HepG2 (cell line): ENCODE measurements around the gene USP10. TPM values are rescaled to one million over a fixed set of nuclear protein-coding genes. Genes with fewer than 3 reads are reported as not detected.
A peak's percentile ranks its signal among the peaks of the same experiment; 100 is the strongest.

Experiments
- AGO2 ChIP-seq: fragments of 200-400 bp; formaldehyde crosslinking; optimal IDR thresholded peaks from 2 replicates; pipeline ENCODE3; 2017; ENCODE audit warnings: mild to moderate bottlenecking, low read depth, low read length, moderate library complexity
- FOXP1 ChIP-seq, 2 experiments: fragments of 450-650 bp in 1 of 2; IDR thresholded peaks; 2 replicates each; pipeline ENCODE4 v1.6.1; 2017 to 2018; ENCODE audit warnings: antibody characterized with exemption in 1 of 2
- HDAC2 ChIP-seq: sonication (generic); formaldehyde crosslinking; IDR thresholded peaks from 2 replicates; pipeline ENCODE4 v1.4.0; 2020; ENCODE audit warnings: missing genetic modification reagents
- KAT7 ChIP-seq: IDR thresholded peaks from 2 replicates; pipeline ENCODE4 v1.6.1; 2018; ENCODE audit warnings: borderline replicate concordance, missing compliant biosample characterization
- RFX1 ChIP-seq: fragments of 450-650 bp; IDR thresholded peaks from 2 replicates; pipeline ENCODE4 v1.6.1; 2017
- ZMYM3 ChIP-seq: sonication (generic); formaldehyde crosslinking; IDR thresholded peaks from 2 replicates; pipeline ENCODE4 v1.5.1; 2020; ENCODE audit warnings: mild to moderate bottlenecking, missing genetic modification reagents
- ZNF124 ChIP-seq: sonication (generic); formaldehyde crosslinking; IDR thresholded peaks from 2 replicates; pipeline ENCODE4 v1.4.0; 2020; ENCODE audit warnings: missing genetic modification reagents
- ZNF432 ChIP-seq: sonication (generic); formaldehyde crosslinking; IDR thresholded peaks from 2 replicates; pipeline ENCODE4 v1.5.0; 2020; ENCODE audit warnings: missing genetic modification reagents, mild to moderate bottlenecking, borderline replicate concordance
- ZNF782 ChIP-seq: sonication (generic); formaldehyde crosslinking; IDR thresholded peaks from 2 replicates; pipeline ENCODE4 v1.4.0; 2020; ENCODE audit warnings: missing genetic modification reagents, mild to moderate bottlenecking, borderline replicate concordance
- polyA plus RNA-seq, 8 experiments: library from polyadenylated mRNA; depleted of rRNA in 3 of 8; stranded (reverse) in 7 of 8; unstranded in 1 of 8; fragments of >200 nt; fragmentation: Illumina TruSeq in 4 of 8; extraction: Trizol in 4 of 8; gene quantifications; 2 replicates each; pipeline versions ENCODE4 v1.2.1 to v1.2.3, GENCODE V29; 2011 to 2016; ENCODE audit warnings: low read depth in 4 of 8, missing spikeins in 1 of 8, mixed read lengths in 1 of 8; ENCODE audit not compliant: insufficient read depth in 1 of 8
- total RNA-seq, 5 experiments: library from RNA; depleted of rRNA; stranded (reverse); fragments of >200 nt; fragmentation: Illumina TruSeq; extraction: Trizol; gene quantifications; 2 replicates each; pipeline ENCODE4 v1.2.3, GENCODE V29; 2016; ENCODE audit warnings: low read depth in 1 of 5
- TF ChIP-seq, protein P1 (sequence below): sonication (generic); formaldehyde crosslinking; IDR thresholded peaks from 2 replicates; pipeline ENCODE4 v1.4.0; 2020; ENCODE audit warnings: mild to moderate bottlenecking, missing genetic modification reagents, borderline replicate concordance
- TF ChIP-seq, protein P2 (sequence below): sonication (generic); formaldehyde crosslinking; IDR thresholded peaks from 2 replicates; pipeline ENCODE4 v1.5.0; 2020; ENCODE audit warnings: missing genetic modification reagents, mild to moderate bottlenecking, borderline replicate concordance
- TF ChIP-seq, protein P3 (sequence below): IDR thresholded peaks from 2 replicates; pipeline ENCODE4 v1.6.1; 2016; ENCODE audit warnings: missing biosample characterization, missing genetic modification reagents, low read depth
- TF ChIP-seq, protein P4 (sequence below): sonication (generic); formaldehyde crosslinking; IDR thresholded peaks from 2 replicates; pipeline ENCODE4 v1.5.0; 2020; ENCODE audit warnings: mild to moderate bottlenecking, missing genetic modification reagents
- TF ChIP-seq, protein P5 (sequence below): sonication (generic); formaldehyde crosslinking; IDR thresholded peaks from 2 replicates; pipeline ENCODE4 v1.5.1; 2020; ENCODE audit warnings: mild to moderate bottlenecking, moderate library complexity, missing genetic modification reagents
- TF ChIP-seq, protein P6 (sequence below): sonication (generic); formaldehyde crosslinking; IDR thresholded peaks from 2 replicates; pipeline ENCODE4 v1.8.0; 2022; ENCODE audit warnings: missing genetic modification reagents, mild to moderate bottlenecking, inconsistent platforms, borderline replicate concordance

The USP10 gene
- total and polyA plus RNA-seq, 2 of the 13 experiments (the other 11 are each of a cell fraction or from before 2014, with no cell fraction given) = 79.1 to 122 TPM

DNA sequence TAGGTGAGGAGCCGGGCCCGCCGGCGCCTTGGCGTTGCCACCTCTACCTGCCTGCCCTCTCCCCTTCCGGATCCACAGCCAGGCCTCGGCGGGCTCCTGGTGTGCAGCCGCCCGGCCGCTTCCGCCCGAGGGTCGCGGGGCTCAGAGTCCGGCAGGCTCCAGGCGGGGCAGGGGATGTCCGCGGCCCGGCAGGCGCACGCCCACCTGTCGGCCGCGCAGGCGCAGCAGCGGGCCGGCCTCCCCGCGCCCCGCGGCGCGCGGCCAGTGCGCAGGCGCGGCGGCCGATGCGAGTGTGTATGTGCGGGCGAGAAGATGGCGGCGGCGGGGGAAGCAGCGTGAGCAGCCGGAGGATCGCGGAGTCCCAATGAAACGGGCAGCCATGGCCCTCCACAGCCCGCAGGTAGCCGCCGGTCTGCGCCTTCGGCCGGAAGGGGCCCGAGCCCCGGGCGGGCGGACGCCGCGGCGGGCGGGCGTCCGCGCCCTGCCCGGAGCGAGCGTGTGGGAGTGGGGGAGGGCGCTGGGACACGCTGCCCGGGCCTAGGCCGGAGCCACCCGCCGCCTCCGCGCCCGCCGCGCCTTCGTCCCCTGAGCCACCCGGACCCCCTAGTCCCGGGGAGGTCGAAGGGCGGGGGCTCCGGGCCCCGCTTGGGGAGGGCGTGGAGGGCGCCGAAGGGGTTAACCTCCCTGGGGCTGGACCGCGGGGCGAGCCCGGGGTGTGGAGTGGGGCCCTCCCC, at the start of gene USP10 (continued):
- TF ChIP-seq, protein P1, sequence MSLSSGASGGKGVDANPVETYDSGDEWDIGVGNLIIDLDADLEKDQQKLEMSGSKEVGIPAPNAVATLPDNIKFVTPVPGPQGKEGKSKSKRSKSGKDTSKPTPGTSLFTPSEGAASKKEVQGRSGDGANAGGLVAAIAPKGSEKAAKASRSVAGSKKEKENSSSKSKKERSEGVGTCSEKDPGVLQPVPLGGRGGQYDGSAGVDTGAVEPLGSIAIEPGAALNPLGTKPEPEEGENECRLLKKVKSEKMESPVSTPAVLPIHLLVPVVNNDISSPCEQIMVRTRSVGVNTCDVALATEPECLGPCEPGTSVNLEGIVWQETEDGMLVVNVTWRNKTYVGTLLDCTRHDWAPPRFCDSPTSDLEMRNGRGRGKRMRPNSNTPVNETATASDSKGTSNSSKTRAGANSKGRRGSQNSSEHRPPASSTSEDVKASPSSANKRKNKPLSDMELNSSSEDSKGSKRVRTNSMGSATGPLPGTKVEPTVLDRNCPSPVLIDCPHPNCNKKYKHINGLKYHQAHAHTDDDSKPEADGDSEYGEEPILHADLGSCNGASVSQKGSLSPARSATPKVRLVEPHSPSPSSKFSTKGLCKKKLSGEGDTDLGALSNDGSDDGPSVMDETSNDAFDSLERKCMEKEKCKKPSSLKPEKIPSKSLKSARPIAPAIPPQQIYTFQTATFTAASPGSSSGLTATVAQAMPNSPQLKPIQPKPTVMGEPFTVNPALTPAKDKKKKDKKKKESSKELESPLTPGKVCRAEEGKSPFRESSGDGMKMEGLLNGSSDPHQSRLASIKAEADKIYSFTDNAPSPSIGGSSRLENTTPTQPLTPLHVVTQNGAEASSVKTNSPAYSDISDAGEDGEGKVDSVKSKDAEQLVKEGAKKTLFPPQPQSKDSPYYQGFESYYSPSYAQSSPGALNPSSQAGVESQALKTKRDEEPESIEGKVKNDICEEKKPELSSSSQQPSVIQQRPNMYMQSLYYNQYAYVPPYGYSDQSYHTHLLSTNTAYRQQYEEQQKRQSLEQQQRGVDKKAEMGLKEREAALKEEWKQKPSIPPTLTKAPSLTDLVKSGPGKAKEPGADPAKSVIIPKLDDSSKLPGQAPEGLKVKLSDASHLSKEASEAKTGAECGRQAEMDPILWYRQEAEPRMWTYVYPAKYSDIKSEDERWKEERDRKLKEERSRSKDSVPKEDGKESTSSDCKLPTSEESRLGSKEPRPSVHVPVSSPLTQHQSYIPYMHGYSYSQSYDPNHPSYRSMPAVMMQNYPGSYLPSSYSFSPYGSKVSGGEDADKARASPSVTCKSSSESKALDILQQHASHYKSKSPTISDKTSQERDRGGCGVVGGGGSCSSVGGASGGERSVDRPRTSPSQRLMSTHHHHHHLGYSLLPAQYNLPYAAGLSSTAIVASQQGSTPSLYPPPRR (CRISPR knock-in tag) = peak; percentile 65
- TF ChIP-seq ZMYM3 = peak; percentile 41; the same call in 1 of the 2 replicates
- TF ChIP-seq RFX1 = no peak
- no peak for TF ChIP-seq ZNF432 (CRISPR knock-in tag)
- TF ChIP-seq ZNF124 (CRISPR knock-in tag) = peak; percentile 86; the same call in 1 of the 2 replicates
- TF ChIP-seq, protein P2, sequence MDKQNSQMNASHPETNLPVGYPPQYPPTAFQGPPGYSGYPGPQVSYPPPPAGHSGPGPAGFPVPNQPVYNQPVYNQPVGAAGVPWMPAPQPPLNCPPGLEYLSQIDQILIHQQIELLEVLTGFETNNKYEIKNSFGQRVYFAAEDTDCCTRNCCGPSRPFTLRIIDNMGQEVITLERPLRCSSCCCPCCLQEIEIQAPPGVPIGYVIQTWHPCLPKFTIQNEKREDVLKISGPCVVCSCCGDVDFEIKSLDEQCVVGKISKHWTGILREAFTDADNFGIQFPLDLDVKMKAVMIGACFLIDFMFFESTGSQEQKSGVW (CRISPR knock-in tag) = no peak
- TF ChIP-seq, protein P3, sequence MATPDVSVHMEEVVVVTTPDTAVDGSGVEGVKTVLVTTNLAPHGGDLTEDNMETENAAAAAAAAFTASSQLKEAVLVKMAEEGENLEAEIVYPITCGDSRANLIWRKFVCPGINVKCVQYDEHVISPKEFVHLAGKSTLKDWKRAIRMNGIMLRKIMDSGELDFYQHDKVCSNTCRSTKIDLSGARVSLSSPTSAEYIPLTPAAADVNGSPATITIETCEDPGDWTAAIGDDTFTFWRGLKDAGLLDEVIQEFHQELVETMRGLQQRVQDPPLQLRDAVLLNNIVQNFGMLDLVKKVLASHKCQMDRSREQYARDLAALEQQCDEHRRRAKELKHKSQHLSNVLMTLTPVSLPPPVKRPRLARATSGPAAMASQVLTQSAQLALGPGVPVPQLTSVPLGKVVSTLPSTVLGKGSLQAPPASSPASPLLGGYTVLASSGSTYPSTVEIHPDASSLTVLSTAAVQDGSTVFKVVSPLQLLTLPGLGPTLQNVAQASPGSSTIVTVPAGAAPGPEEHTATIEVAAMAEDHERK (CRISPR knock-in tag) = no peak
- TF ChIP-seq, protein P4, sequence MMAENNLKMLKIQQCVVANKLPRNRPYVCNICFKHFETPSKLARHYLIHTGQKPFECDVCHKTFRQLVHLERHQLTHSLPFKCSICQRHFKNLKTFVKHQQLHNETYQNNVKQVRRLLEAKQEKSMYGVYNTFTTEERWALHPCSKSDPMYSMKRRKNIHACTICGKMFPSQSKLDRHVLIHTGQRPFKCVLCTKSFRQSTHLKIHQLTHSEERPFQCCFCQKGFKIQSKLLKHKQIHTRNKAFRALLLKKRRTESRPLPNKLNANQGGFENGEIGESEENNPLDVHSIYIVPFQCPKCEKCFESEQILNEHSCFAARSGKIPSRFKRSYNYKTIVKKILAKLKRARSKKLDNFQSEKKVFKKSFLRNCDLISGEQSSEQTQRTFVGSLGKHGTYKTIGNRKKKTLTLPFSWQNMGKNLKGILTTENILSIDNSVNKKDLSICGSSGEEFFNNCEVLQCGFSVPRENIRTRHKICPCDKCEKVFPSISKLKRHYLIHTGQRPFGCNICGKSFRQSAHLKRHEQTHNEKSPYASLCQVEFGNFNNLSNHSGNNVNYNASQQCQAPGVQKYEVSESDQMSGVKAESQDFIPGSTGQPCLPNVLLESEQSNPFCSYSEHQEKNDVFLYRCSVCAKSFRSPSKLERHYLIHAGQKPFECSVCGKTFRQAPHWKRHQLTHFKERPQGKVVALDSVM (CRISPR knock-in tag) = 0 out of 2 replicates have a peak, but pooled peaks have one; percentile 11
- TF ChIP-seq, protein P5, sequence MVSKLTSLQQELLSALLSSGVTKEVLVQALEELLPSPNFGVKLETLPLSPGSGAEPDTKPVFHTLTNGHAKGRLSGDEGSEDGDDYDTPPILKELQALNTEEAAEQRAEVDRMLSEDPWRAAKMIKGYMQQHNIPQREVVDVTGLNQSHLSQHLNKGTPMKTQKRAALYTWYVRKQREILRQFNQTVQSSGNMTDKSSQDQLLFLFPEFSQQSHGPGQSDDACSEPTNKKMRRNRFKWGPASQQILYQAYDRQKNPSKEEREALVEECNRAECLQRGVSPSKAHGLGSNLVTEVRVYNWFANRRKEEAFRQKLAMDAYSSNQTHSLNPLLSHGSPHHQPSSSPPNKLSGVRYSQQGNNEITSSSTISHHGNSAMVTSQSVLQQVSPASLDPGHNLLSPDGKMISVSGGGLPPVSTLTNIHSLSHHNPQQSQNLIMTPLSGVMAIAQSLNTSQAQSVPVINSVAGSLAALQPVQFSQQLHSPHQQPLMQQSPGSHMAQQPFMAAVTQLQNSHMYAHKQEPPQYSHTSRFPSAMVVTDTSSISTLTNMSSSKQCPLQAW (CRISPR knock-in tag) = no peak
- peak; percentile 79; the same call in 1 of the 2 replicates for TF ChIP-seq KAT7 (CRISPR knock-in tag)
- TF ChIP-seq HDAC2 (CRISPR knock-in tag) = peak; percentile 47; the same call in 1 of the 2 replicates
- 0 out of 2 replicates have a peak, but pooled peaks have one; percentile 15 for TF ChIP-seq ZNF782 (CRISPR knock-in tag)
- TF ChIP-seq AGO2 = peak; percentile 70
- TF ChIP-seq FOXP1 (IDR thresholded peaks at IDR 0.05) = no peak
- no peak for TF ChIP-seq FOXP1 (CRISPR knock-in tag; IDR thresholded peaks at IDR 0.05)
- TF ChIP-seq, protein P6, sequence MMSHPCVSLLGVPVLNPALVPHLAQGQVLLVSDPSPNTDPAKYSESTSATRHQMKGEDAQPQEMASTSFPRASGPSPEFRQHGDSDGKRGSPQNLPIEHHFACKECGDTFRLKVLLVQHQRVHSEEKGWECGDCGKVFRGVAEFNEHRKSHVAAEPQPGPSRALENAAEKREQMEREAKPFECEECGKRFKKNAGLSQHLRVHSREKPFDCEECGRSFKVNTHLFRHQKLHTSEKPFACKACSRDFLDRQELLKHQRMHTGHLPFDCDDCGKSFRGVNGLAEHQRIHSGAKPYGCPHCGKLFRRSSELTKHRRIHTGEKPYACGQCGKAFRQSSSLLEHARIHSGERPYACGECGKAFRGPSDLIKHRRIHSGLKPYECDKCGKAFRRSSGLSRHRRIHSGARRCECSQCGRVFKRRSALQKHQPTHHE (CRISPR knock-in tag) = no peak
